HG03064 (cell line): Measurements from ENCODE around the gene TRABD2B.

Source experiments
- ATAC-seq: cut with Tn5 transposase; IDR thresholded peaks from one replicate; pipeline ENCODE4 v1.9.1; 2021; ENCODE audit warnings: low read depth; ENCODE audit not compliant: unreplicated experiment

Gene TRABD2B

GRCh38 chr1:47938520-47938919 is 58.7 kb downstream of the TRABD2B start:
- ATAC-seq: no peak

GRCh38 chr1:47937586-47938254 is 59.5 kb downstream of the TRABD2B start:
- no peak for ATAC-seq

DNA sequence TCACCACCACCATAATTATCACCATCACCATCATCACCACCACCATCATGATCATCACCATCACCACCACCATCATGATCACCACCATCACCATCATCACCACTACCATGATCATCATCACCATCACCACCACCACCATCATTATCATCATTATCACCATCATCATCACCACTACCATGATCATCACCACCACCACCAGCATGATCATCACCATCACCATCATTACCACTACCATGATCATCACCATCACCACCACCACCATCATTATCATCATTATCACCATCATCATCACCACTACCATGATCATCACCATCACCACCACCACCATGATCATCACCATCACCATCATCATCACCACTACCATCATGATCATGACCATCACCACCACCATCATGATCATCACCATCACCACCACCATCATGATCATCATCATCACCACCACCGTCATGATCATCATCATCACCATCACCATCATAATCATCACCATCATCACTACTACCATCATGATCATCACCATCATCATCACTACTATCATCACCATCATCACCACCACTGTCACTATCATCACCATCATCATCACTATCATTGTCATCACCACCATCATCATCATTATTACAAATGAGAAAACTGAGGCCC is 60.2 kb downstream of the TRABD2B start:
- ATAC-seq: no peak

GRCh38 chr1:47935856-47936255 is 61.3 kb downstream of the TRABD2B start:
- ATAC-seq: no peak

GRCh38 chr1:47935163-47935562 is 62.0 kb downstream of the TRABD2B start:
- ATAC-seq: no peak

DNA sequence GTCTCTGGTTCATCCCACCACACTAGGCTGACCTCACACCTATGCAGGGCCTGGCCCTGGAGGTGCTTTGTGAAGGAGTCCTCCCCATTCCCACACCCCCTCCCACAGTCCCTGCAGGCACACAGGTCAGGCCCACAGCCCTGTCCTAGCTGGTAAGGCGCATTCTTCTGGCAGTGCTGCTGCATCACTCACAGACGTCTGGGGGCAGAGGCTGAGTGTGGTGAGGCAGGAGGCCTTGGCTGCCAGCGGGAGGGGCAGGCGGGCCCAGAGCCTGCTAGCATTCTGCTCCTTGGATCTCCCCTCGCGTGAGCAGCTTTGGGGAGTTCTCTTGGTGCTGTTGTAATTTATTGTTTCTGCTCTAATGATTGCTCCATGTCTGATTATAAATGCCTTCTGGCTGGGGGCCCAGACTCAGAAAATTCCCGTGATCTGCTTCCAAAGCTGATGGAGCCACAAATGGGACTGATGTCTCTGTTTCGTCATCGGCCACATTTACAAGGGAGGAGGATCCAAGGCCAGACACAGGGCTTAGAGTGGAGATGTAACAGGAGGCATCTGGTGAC is 62.9 kb downstream of the TRABD2B start:
- no peak for ATAC-seq

GRCh38 chr1:47932743-47933142 is 64.4 kb downstream of the TRABD2B start:
- ATAC-seq: no peak

GRCh38 chr1:47931395-47931794 is 65.8 kb downstream of the TRABD2B start:
- no peak for ATAC-seq

GRCh38 chr1:47930210-47930840 is 66.9 kb downstream of the TRABD2B start:
- no peak for ATAC-seq

- no peak for ATAC-seq
Measured at GRCh38 chr1:47927165-47927564, 70.0 kb downstream of the TRABD2B start.

DNA sequence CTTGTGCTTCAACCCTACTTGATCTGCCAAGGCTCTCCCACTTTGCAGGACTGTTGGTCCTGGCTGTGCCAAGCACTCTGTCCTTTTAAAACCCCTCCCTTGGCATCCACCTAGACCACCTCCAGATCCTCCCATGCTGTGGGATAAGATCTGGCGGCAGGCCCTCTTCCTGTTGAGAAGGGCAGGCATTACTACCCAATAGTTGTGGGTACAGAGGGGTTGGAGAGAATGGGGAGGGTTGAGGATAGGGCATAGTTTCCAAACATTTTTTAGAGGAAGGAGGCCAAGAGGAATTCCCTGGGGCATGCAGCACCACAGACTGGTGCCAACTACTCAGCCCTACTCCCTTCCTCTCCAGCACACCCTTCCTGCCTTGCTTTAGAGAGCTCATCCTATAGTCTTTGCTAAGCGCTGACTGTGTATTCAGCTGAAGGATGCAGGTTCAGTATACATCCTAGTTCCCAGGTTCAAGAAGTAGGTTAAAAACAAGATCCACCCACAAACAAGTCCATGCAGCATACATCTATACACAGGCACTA is 70.7 kb downstream of the TRABD2B start:
- ATAC-seq: no peak

- ATAC-seq: no peak
Measured at GRCh38 chr1:47924270-47925048, 72.7 kb downstream of the TRABD2B start.

GRCh38 chr1:47921935-47922415 is 75.2 kb downstream of the TRABD2B start:
- no peak for ATAC-seq

GRCh38 chr1:47919113-47919833 is 77.9 kb downstream of the TRABD2B start:
- no peak for ATAC-seq

DNA sequence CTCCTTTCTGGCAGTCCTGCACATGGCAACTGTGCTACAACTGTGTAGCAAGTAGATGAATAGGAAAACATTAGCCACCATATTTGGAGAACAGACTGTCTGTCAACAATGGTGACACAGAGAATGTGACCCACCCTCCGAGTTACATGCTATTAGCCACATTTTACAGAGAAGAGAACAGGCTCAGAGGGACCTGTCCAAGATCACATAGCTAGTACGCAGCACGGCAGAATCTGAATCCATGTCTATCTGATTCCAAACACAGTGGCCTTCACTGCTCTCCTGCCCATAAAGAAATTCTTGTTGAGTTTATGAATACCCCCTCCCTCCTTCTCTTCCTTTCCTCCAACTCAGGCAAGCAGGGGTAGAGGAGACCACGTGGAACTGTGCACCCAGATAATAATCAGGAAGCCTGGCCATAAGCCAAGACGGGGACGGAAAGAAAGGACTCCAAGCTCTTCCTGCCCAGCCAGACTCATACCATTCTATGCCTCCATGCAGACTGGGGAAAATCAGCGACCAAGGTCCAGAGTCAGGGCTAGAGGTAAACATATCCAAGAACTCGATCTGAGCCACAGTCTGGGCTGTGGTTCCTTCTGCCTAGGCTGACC is 78.8 kb downstream of the TRABD2B start:
- no peak for ATAC-seq

DNA sequence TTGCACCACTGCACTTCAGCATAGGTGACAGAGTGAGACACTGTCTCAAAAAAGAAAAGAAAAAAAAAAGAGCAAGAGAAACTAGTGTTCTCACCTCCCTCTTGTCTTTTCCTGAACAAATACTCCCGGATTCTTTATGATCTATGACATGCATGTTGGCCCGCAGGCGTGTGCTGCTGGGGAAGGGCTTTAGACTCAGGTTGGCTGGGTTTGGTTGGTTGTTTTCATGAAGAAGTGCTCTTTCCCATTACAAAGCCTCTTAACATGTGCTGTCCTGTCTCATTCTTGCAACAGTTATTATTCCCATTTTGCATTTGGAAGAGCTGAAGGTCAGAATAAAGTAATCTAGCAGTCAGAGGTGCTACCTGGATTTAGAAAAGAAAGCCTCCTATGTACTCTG is 79.5 kb downstream of the TRABD2B start:
- ATAC-seq: no peak

- no peak for ATAC-seq
Measured at GRCh38 chr1:47915677-47916353, 81.4 kb downstream of the TRABD2B start.

GRCh38 chr1:47914952-47915676 is 82.1 kb downstream of the TRABD2B start:
- ATAC-seq: no peak
